Right cardiac atrium (tissue), 5 donors: ENCODE data around the gene HAP1. TPM values are rescaled to one million over a fixed set of nuclear protein-coding genes. Genes with fewer than 3 reads are reported as not detected.

Experiments
- ATAC-seq, 2 donors: fragments of 200-7000 bp; cut with Tn5 transposase; one replicate each; pipeline versions ENCODE4 v1.8.0 to v1.9.1; 2020; ENCODE audit warnings: moderate library complexity in 2 of 2, mild to moderate bottlenecking in 1 of 2
- DNase-seq, 3 donors: peaks; one replicate each; pipeline ENCODE4 v3.0.0-alpha.2; 2020
- H3K27ac ChIP-seq: one replicate; pipeline ENCODE4 v1.5.1; 2013; ENCODE audit warnings: mild to moderate bottlenecking, low read length, control low read depth, moderate library complexity
- H3K27me3 ChIP-seq: one replicate; pipeline ENCODE4 v1.6.1; 2013; ENCODE audit not compliant: control insufficient read depth, insufficient read depth
- H3K4me1 ChIP-seq: one replicate; pipeline ENCODE4 v1.6.1; 2013; ENCODE audit warnings: low read length; ENCODE audit not compliant: control insufficient read depth, insufficient read depth
- H3K4me3 ChIP-seq: one replicate; pipeline ENCODE4 v1.5.1; 2013; ENCODE audit warnings: low read length, control low read depth
- H3K9me3 ChIP-seq: one replicate; pipeline ENCODE4 v1.6.1; 2013; ENCODE audit warnings: low read length; ENCODE audit not compliant: control insufficient read depth
- WGBS: extraction: QIAGEN DNeasy Blood & Tissue Kit; methylation state at CpG from one replicate; pipeline ENCODE4 v1.1.7; 2013; 5-methylcytosine and 5-hydroxymethylcytosine counted together
- intact Hi-C, 4 donors: fragments of 100-400 bp; cut with DNase I; formaldehyde crosslinking; loops; one replicate each; pipeline versions ENCODE4 v1.11.0 to v1.14.0; 2022 to 2023
- polyA plus RNA-seq: library from polyadenylated mRNA; stranded (reverse); fragments of 200-250 nt; gene quantifications from one replicate; pipeline ENCODE4 v1.2.3, GENCODE V29; 2013
- total RNA-seq, 4 donors: library from RNA; stranded (reverse); fragmentation: NEBNext Ultra II Directional; extraction: Animal tissue kit (Norgen Biotek cat#: 25700); gene quantifications; one replicate each; pipeline ENCODE4 v1.2.1, GENCODE V29; 2021
- donor health status: healthy with polysubstance abuse.
- donor health status: DM: no; HTN: yes; CAD: no.
- donor health status: DM: no; HTN: no; CAD: no.
- donor health status: DM: no; HTN: yes; CAD: no; lungs with severe emphysema.
- donor health status: DM: yes; HTN: yes; CAD: no.

Gene HAP1
- total and polyA plus RNA-seq, 5 donors: 0.05 TPM; not detected in 4

DNA sequence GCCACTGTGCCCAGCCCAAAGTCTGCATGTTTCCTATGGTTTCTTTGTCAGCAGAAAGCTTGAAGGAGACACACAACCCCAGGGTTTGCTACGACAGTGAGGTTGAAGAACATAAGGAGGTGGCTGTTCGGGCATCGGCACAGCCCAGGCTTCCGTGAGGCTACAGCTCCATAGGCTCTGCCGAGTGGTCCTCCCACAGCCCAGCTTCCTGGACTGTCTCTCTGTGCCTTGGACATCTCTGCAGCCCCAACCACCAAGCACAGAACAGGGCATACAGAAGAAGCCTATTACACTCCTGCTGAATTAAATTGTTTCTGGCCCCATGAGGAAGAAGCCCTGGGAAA lies 3.2 kb upstream of the HAP1 start:
- WGBS: 33% methylated on average over 5 of the region's 5 CpGs
- ATAC-seq (peak in 1 of 2 donors; percentile 6), DNase-seq (no peak)
- no peak overlapping the region for H3K27ac ChIP-seq
- no peaks in the 10 kb centered on the region for H3K27me3 ChIP-seq
- intact Hi-C loops: loop anchor here (1.0 to 10.0 kb wide), 4 partner anchors 63 to 217 kb away; no protein-coding TSS in a partner anchor
- no peak overlapping the region for H3K4me3 ChIP-seq
- no peaks in the 10 kb centered on the region for H3K4me1 ChIP-seq
- H3K9me3 ChIP-seq: no peaks in the 10 kb centered on the region

DNA sequence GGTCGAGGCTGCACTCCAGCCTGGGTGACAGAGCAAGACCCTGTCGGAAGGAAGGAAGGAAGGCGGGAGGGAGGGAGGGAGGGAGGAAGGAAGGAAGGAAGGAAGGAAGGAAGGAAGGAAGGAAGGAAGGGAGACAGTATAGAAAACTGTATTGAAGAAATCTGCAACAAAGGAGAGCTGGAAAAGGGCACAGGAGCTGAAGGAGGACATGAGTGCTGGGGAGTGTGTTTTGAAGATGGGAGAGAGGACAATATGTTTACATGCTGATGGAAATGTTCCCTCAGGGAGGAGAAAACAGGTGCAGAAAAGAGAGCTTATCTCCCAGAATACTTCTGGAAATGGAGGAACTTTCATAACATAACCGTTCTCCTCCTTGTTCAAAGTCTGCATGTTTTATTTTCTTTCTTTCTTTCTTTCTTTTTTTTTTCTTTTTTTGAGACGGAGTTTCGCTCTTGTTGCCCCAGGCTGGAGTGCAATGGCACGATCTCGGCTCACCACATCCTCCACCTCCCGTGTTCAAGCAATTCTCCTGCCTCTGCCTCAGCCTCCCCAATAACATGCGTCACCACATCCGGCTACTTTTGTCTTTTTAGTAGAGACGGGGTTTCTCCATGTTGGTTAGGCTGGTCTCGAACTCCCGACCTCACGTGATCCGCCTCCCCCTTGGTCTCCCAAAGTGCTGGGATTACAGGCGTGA lies 2.7 kb upstream of the HAP1 start:
- Histone ChIP-seq H3K27me3 (no peaks in the 10 kb centered on the region), H3K4me3 (no peak overlapping the region), H3K27ac (no peak overlapping the region), H3K9me3 (no peaks in the 10 kb centered on the region), H3K4me1 (no peaks in the 10 kb centered on the region)
- WGBS: 69% methylated on average over 17 of the region's 17 CpGs
- ATAC-seq: no peak
- DNase-seq: no peak
- intact Hi-C loops: loop anchor here in 1 of 4 donors (10.0 kb wide), 1 partner anchor 218 kb away; no protein-coding TSS in a partner anchor

DNA sequence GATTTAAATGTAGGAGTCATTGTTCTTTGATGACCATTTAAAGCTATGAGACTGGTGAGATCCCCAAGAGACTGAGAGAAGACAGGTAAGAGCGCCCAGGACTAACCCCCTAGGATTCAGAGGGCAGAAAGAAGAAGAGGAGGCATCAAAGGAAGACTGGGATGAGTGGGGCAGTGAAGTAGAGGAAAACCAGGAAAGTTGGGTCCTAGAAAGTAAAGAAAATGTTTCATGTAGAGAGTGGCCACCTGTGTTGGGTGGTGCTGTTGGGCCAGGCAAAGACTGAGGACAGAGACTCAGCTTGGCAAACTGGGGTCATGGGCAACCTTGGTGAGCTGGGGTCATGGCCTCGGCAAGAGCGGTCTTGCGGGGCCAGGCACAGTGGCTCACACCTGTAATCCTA lies 1.3 kb upstream of the HAP1 start:
- DNase-seq (peak in 1 of 3 donors; percentile 9), ATAC-seq (no peak)
- no peak overlapping the region for H3K27ac ChIP-seq
- intact Hi-C loops: loop anchor here in 1 of 4 donors (10.0 kb wide), 1 partner anchor 219 kb away; no protein-coding TSS in a partner anchor
- WGBS: 96% methylated on average over 4 of the region's 4 CpGs
- no peak overlapping the region for H3K4me3 ChIP-seq
- H3K9me3 ChIP-seq: no peaks in the 10 kb centered on the region
- H3K27me3 ChIP-seq: no peaks in the 10 kb centered on the region
- no peaks in the 10 kb centered on the region for H3K4me1 ChIP-seq

GRCh38 chr17:41734949-41735313 lies 488 bp upstream of the HAP1 start:
- Histone ChIP-seq H3K27me3 (no peaks in the 10 kb centered on the region), H3K9me3 (no peaks in the 10 kb centered on the region), H3K27ac (no peak overlapping the region), H3K4me3 (peak overlapping the region; percentile 45), H3K4me1 (no peaks in the 10 kb centered on the region)
- DNase-seq (peak in 1 of 3 donors; percentile 22), ATAC-seq (no peak)
- WGBS: 4% methylated on average over 23 of the region's 23 CpGs
- intact Hi-C loops: loop anchor here in 1 of 4 donors (10.0 kb wide), 1 partner anchor 220 kb away; no protein-coding TSS in a partner anchor

GRCh38 chr17:41733348-41734138 lies 900 bp downstream of the HAP1 start:
- H3K4me1 ChIP-seq: no peaks in the 10 kb centered on the region
- no peaks in the 10 kb centered on the region for H3K9me3 ChIP-seq
- DNase-seq (no peak), ATAC-seq (no peak)
- intact Hi-C loops: loop anchor here in 1 of 4 donors (10.0 kb wide), 1 partner anchor 221 kb away; no protein-coding TSS in a partner anchor
- H3K27ac ChIP-seq: no peak overlapping the region
- no peaks in the 10 kb centered on the region for H3K27me3 ChIP-seq
- WGBS: 10% methylated on average over 40 of the region's 40 CpGs
- peak overlapping the region; percentile 45 for H3K4me3 ChIP-seq

DNA sequence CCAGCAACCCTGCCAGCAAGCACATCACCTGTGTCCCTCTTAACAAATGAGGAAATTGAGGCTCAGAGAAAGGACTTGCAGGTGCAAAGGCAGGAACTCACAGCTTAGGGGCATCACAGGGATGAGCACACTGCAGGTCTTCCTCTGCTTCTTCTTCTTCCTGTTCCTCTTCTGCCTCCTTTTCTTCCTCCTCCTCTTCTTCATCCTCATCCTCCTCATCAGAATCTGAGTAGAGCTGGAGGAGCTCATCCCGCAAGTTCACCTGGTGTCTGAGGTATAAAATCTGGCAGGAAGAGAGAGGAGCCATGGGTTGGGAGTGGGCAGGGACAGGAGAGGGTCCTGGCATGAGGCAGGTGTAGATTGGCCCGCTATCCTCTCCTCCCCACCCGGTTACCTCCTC lies 2.6 kb downstream of the HAP1 start:
- intact Hi-C loops: loop anchor here in 1 of 4 donors (10.0 kb wide), 1 partner anchor 223 kb away; no protein-coding TSS in a partner anchor
- DNase-seq (no peak), ATAC-seq (no peak)
- Histone ChIP-seq H3K27me3 (no peaks in the 10 kb centered on the region), H3K9me3 (no peaks in the 10 kb centered on the region), H3K4me1 (no peaks in the 10 kb centered on the region), H3K4me3 (no peak overlapping the region), H3K27ac (no peak overlapping the region)
- WGBS: 47% methylated on average over 3 of the region's 3 CpGs

DNA sequence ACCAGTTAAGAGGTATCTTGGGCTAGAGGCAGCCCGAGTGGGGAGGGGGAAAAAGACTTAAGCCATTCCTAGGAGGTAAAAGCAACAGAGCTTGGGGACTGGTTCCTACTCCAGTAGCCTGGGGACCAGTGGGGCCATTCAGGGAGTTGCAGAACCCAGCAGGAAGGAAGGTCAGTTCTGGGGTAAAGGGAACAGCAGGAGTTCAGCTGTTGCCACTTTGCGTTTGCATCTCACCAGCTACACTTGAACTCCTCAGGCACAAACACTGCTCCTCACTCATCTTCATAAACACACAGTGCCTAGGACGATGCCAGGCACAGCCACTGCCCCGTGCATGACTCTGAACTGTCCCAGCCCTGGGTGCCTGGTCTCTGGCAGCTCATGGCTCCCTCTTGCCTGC lies 4.0 kb downstream of the HAP1 start:
- Histone ChIP-seq H3K27me3 (no peaks in the 10 kb centered on the region), H3K4me3 (no peak overlapping the region), H3K27ac (no peak overlapping the region), H3K9me3 (no peaks in the 10 kb centered on the region), H3K4me1 (no peaks in the 10 kb centered on the region)
- DNase-seq: no peak
- ATAC-seq: no peak
- WGBS: 51% methylated on average over 4 of the region's 4 CpGs
- intact Hi-C loops: loop anchor here in 1 of 4 donors (10.0 kb wide), 1 partner anchor 224 kb away; no protein-coding TSS in a partner anchor

DNA sequence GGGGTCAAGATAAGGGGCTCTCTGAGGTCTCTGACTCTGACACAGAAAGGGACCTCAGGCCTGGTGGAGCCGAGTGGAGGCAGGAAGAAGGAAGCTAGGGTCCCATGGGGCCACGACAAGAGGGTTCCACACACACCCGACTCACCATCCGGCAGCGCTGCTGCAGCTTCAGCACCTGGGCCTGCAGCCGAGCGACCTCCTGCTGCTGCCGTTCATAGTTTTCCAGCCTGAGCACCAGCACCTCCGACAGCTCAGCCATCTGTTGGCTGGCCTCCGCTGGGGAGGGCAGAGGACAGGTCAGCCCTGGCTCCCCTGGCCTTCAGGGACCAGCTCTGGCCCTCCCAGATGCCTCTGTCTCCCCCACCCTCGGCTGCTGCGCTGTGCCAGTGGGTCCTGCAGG lies 6.4 kb downstream of the HAP1 start:
- intact Hi-C loops: no loop called here
- Histone ChIP-seq H3K4me3 (no peak overlapping the region), H3K4me1 (no peaks in the 10 kb centered on the region), H3K27me3 (no peaks in the 10 kb centered on the region), H3K9me3 (no peaks in the 10 kb centered on the region), H3K27ac (no peak overlapping the region)
- 67% methylated on average over 12 of the region's 12 CpGs for WGBS
- no peak for ATAC-seq
- DNase-seq: peak in 1 of 3 donors; percentile 45

GRCh38 chr17:41725134-41725533 lies 9.3 kb downstream of the HAP1 start:
- Histone ChIP-seq H3K4me3 (no peak overlapping the region), H3K4me1 (no peaks in the 10 kb centered on the region), H3K9me3 (no peaks in the 10 kb centered on the region), H3K27ac (no peak overlapping the region), H3K27me3 (no peaks in the 10 kb centered on the region)
- 83% methylated on average over 5 of the region's 5 CpGs for WGBS
- ATAC-seq (no peak), DNase-seq (no peak)
- intact Hi-C loops: no loop called here

GRCh38 chr17:41724476-41725050 lies 9.9 kb downstream of the HAP1 start:
- ATAC-seq (no peak), DNase-seq (no peak)
- intact Hi-C loops: no loop called here
- Histone ChIP-seq H3K27me3 (no peaks in the 10 kb centered on the region), H3K27ac (no peak overlapping the region), H3K9me3 (no peaks in the 10 kb centered on the region), H3K4me1 (no peaks in the 10 kb centered on the region), H3K4me3 (no peak overlapping the region)
- 68% methylated on average over 17 of the region's 17 CpGs for WGBS
